Measurements from ENCODE around the gene ADM.
A peak's percentile ranks its signal among the peaks of the same experiment; 100 is the strongest.

ADM gene

GRCh38 chr11:10329935-10330334 is 25.1 kb downstream of the ADM start:
- no peak for DNase-seq (ENCODE audit: low read depth)

- no peak for DNase-seq (ENCODE audit: low read depth)
Measured at GRCh38 chr11:10331548-10332289, 26.8 kb downstream of the ADM start.

- DNase-seq (ENCODE audit: low read depth), result no peak
Measured at GRCh38 chr11:10333490-10333889, 28.6 kb downstream of the ADM start.

- DNase-seq (ENCODE audit: low read depth), result no peak
Measured at GRCh38 chr11:10338287-10338686, 33.4 kb downstream of the ADM start.

- no peak for DNase-seq (ENCODE audit: low read depth)
Measured at GRCh38 chr11:10348650-10349280, 43.9 kb downstream of the ADM start.

- DNase-seq (ENCODE audit: low read depth), result no peak
Measured at GRCh38 chr11:10349281-10349665, 44.4 kb downstream of the ADM start.

- no peak for DNase-seq (ENCODE audit: low read depth)
Measured at GRCh38 chr11:10349806-10350205, 44.9 kb downstream of the ADM start.

- peak; percentile 84 for DNase-seq (ENCODE audit: low read depth)
Measured at GRCh38 chr11:10350334-10350733, 45.5 kb downstream of the ADM start.

- DNase-seq (ENCODE audit: low read depth), result no peak
Measured at GRCh38 chr11:10351435-10351764, 46.5 kb downstream of the ADM start.

- no peak for DNase-seq (ENCODE audit: low read depth)
Measured at GRCh38 chr11:10351765-10352641, 47.1 kb downstream of the ADM start.

GRCh38 chr11:10352921-10353550 is 48.2 kb downstream of the ADM start:
- DNase-seq (ENCODE audit: low read depth), result no peak

- no peak for DNase-seq (ENCODE audit: low read depth)
Measured at GRCh38 chr11:10354389-10354788, 49.5 kb downstream of the ADM start.

- DNase-seq (ENCODE audit: low read depth), result no peak
Measured at GRCh38 chr11:10355257-10355661, 50.4 kb downstream of the ADM start.

GRCh38 chr11:10356161-10356560 is 51.3 kb downstream of the ADM start:
- DNase-seq (ENCODE audit: low read depth), result no peak
